BE2C (cell line): ENCODE results near the gene ALG12.

Experiments used
- DNase-seq: peaks from one replicate; pipeline ENCODE4 v3.0.0-alpha.2; 2020
- H3K27me3 ChIP-seq: fragments of 250-450 bp; sonication (Bioruptor Pico); 2 replicates; pipeline ENCODE4 v1.5.1; 2020; ENCODE audit warnings: mild to moderate bottlenecking
- H3K36me3 ChIP-seq: fragments of 250-450 bp; sonication (Bioruptor Pico); 2 replicates; pipeline ENCODE4 v1.5.1; 2020; ENCODE audit warnings: mild to moderate bottlenecking
- H3K4me1 ChIP-seq: fragments of 250-450 bp; sonication (Bioruptor Pico); 2 replicates; pipeline ENCODE4 v1.5.1; 2020
- H3K4me3 ChIP-seq: 2 replicates; pipeline ENCODE4 v1.5.1; 2011; ENCODE audit warnings: low read depth, low read length
- H3K9me3 ChIP-seq: fragments of 250-450 bp; sonication (Bioruptor Pico); 2 replicates; pipeline ENCODE4 v1.5.1; 2020
- TF ChIP-seq, protein P1 (sequence below): IDR thresholded peaks from 2 replicates; pipeline ENCODE4 v1.5.1; 2012; ENCODE audit warnings: mild to moderate bottlenecking, low read depth, low read length

The ALG12 gene

DNA sequence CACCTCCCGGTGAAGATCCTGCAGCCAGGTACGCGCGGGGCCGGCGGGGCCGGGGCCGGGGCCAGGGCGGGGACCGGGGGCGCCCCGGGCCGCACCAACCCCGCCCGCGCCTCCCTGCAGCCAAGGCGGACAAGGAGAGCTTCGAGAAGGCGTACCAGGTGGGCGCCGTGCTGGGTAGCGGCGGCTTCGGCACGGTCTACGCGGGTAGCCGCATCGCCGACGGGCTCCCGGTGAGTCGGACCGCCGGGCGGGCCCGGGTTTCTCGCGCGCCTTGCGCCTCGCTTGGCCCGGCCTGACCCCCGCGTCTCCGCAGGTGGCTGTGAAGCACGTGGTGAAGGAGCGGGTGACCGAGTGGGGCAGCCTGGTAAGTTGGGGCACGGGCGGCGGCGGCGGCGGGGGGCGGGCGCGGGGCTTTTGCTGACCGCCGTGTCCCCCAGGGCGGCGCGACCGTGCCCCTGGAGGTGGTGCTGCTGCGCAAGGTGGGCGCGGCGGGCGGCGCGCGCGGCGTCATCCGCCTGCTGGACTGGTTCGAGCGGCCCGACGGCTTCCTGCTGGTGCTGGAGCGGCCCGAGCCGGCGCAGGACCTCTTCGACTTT, 42.9 kb upstream of the ALG12 start:
- H3K4me1 ChIP-seq = peaks cover 15% of the 10 kb centered on the region
- TF ChIP-seq, protein P1, sequence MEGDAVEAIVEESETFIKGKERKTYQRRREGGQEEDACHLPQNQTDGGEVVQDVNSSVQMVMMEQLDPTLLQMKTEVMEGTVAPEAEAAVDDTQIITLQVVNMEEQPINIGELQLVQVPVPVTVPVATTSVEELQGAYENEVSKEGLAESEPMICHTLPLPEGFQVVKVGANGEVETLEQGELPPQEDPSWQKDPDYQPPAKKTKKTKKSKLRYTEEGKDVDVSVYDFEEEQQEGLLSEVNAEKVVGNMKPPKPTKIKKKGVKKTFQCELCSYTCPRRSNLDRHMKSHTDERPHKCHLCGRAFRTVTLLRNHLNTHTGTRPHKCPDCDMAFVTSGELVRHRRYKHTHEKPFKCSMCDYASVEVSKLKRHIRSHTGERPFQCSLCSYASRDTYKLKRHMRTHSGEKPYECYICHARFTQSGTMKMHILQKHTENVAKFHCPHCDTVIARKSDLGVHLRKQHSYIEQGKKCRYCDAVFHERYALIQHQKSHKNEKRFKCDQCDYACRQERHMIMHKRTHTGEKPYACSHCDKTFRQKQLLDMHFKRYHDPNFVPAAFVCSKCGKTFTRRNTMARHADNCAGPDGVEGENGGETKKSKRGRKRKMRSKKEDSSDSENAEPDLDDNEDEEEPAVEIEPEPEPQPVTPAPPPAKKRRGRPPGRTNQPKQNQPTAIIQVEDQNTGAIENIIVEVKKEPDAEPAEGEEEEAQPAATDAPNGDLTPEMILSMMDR = no peak

DNA sequence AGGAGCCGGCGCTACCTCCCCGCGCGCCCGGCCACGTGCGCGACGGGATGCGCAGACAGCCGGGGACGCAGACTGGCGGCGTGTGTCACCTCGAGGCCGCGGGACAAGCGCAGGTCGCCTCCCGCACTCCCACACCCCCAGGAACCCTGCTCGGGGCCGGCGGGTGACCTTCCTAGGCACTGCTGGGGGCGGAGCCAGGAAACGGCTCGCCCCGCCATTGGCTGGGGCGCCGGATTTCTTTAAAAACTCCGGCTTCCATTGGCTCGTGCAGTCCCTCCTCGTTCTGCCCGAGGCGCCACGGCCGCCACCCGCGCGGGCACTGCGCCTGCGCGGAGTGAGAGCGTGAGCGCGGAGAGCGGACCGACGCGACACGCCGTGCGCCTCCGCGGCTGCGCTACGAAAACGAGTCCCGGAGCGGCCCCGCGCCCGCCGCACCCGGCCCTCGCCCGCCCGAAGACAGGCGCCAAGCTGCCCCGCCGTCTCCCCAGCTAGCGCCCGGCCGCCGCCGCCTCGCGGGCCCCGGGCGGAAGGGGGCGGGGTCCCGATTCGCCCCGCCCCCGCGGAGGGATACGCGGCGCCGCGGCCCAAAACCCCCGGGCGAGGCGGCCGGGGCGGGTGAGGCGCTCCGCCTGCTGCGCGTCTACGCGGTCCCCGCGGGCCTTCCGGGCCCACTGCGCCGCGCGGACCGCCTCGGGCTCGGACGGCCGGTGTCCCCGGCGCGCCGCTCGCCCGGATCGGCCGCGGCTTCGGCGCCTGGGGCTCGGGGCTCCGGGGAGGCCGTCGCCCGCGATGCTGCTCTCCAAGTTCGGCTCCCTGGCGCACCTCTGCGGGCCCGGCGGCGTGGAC, 42.1 kb upstream of the ALG12 start, which contains the start of gene PIM3:
Gene PIM3, plus strand, starts transcription at position 614 of the 846 bp plus-strand sequence. Its CDS starts 176 bp downstream, at position 790.
- Histone ChIP-seq H3K4me1 (peaks cover 15% of the 10 kb centered on the region), H3K4me3 (peak within 1 kb of the TSS; percentile 87), H3K36me3 (peaks cover 21% of the 10 kb centered on the region), H3K27me3 (no peaks in the 10 kb centered on the region), H3K9me3 (no peaks in the 10 kb centered on the region)
- DNase-seq = peak; percentile 94
- TF ChIP-seq, protein P1 = no peak

More for the DNA sequence above, 42.9 kb upstream of the ALG12 start:
- Histone ChIP-seq H3K36me3 (peaks cover 21% of the 10 kb centered on the region), H3K9me3 (no peaks in the 10 kb centered on the region), H3K4me3 (peak overlapping the region; percentile 87), H3K27me3 (no peaks in the 10 kb centered on the region)
- DNase-seq = peak; percentile 56

DNA sequence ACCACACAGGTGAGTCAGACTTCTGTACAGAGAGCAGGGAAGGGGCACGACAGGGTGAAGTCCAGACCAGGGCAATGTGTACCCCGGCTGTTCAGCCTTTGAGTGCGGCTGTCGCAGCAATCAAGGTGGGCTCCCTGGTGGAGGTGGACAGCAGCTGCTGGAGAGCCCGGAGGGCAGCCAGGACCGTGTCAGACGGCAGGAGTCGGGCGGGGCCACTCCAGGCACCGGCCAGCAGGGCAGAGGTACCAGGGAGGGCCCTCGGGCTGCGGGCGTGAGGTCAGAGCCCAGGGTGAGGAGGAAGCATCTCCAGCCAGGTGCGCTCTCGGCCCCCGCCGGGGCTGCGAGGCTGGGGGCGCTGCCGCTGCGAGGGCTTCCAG, 41.5 kb upstream of the ALG12 start:
- H3K36me3 ChIP-seq = peaks cover 21% of the 10 kb centered on the region
- H3K4me1 ChIP-seq = peaks cover 15% of the 10 kb centered on the region
- no peak for DNase-seq

DNA sequence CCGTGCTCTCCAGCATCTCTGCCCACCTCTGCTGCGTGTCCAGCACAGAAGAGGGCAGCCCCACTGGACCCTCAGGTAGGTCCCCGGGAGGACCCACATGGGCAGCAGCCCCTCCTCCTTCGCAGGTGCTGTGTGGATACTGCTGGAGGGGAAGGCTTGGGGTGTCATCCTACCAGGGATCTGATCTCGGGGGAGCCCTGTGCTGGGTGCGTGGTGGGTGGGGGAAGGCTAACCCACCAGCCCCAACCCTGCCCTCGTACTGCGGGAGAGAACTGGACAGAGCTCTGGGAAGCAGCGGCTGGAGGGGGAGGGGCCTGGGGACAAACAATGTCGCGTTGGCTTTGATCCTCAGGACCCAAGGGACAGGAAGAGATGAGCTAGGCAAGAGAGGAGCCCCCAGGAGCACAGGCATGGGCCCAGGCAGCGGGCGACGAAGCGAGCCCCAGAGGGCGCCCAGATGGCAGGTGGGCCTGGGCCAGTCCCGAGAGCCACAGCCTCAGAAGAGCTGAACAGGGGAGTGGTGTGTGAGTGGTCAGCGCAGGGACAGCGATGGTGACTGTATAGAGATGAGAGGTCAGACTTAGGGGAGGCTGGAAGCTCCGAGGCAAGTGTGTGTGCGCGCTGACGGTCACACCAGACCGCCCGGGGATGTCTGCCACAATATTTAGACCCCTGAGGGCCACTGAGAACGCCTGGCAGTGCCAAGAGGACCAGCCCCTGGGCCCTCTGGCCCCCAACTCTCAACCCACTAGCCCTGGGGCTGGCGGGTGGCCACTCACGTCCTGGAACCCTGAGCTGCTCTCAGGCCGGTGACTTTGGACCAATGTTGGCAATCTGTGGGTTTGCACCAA, 40.9 kb upstream of the ALG12 start:
- peak overlapping the region; percentile 87 for H3K4me3 ChIP-seq
- peak; percentile 27 for DNase-seq
- no peaks in the 10 kb centered on the region for H3K27me3 ChIP-seq

More for the DNA sequence above, 41.5 kb upstream of the ALG12 start:
- TF ChIP-seq, protein P1 = no peak
- H3K9me3 ChIP-seq = no peaks in the 10 kb centered on the region
- H3K27me3 ChIP-seq = no peaks in the 10 kb centered on the region
- peak overlapping the region; percentile 87 for H3K4me3 ChIP-seq

DNA sequence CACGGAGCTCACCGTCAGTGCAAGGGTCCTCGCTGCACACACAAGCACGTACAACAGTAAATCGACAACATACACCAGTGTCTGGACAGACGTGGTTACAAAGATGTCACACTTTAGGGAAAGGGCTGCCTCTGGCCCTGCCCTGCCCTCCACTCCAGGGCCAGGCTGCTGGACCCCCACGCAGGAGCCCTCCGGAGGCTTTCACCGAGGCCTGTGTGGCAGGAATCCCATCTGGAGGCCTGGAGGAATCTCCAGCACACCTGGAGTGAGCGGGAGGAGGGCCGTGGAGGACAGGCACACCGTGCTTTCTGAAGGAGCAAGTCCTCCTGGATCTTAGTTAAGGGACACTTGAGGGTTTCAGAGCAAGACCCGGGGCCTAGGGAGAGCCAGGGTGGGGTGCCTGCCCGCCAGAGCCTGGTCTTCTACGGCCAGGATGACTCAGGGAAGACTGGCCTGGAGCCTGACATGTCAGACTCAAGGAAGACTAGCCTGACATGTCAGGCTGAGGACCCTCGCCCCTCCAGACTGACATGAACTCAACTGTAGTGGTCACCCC, 40.2 kb upstream of the ALG12 start:
- Histone ChIP-seq H3K36me3 (peaks cover 17% of the 10 kb centered on the region), H3K27me3 (no peaks in the 10 kb centered on the region), H3K9me3 (no peaks in the 10 kb centered on the region), H3K4me1 (peaks cover 15% of the 10 kb centered on the region), H3K4me3 (no peak overlapping the region)
- TF ChIP-seq, protein P1 = no peak
- peak; percentile 4 for DNase-seq

More for the DNA sequence above, 40.9 kb upstream of the ALG12 start:
- H3K36me3 ChIP-seq = peaks cover 21% of the 10 kb centered on the region
- H3K9me3 ChIP-seq = no peaks in the 10 kb centered on the region
- H3K4me1 ChIP-seq = peaks cover 15% of the 10 kb centered on the region
- TF ChIP-seq, protein P1 = no peak
